Type B pancreatic cell (in vitro differentiated cells): Measurements from ENCODE around the gene SETD1A. TPM values are rescaled to one million over a fixed set of nuclear protein-coding genes. Genes with fewer than 3 reads are reported as not detected.
"Not testable (repeated sequence)": the region's sequence is repeated elsewhere in the genome, so short reads cannot be mapped to it uniquely, and the experiment has no call there.

Experiments used
- DNase-seq: peaks from one replicate; pipeline ENCODE4 v3.0.0; 2021; ENCODE audit warnings: mixed read lengths; ENCODE audit not compliant: unreplicated experiment; ENCODE audit errors: extremely low spot score
- H3K27ac Mint-ChIP-seq: 2 replicates; pipeline ENCODE4 v1.8.0; 2021; ENCODE audit warnings: mild to moderate bottlenecking, mixed read lengths
- H3K27me3 Mint-ChIP-seq: 2 replicates; pipeline ENCODE4 v1.8.0; 2021; ENCODE audit warnings: mixed read lengths
- H3K36me3 Mint-ChIP-seq: 2 replicates; pipeline ENCODE4 v1.8.0; 2021; ENCODE audit warnings: mixed read lengths
- H3K4me1 Mint-ChIP-seq: one replicate; pipeline ENCODE4 v1.8.0; 2021; ENCODE audit warnings: mixed read lengths; ENCODE audit not compliant: unreplicated experiment
- H3K4me3 Mint-ChIP-seq: 2 replicates; pipeline ENCODE4 v1.8.0; 2021; ENCODE audit warnings: mild to moderate bottlenecking, mixed read lengths
- H3K9me3 Mint-ChIP-seq: 2 replicates; pipeline ENCODE4 v1.8.0; 2021; ENCODE audit warnings: mixed read lengths
- CTCF ChIP-seq: fragments of 200-600 bp; sonication (generic); conservative IDR thresholded peaks from 2 replicates; pipeline ENCODE4 v1.5.0; 2021; ENCODE audit warnings: antibody characterized with exemption, mild to moderate bottlenecking
- total RNA-seq: library from RNA; stranded (reverse); gene quantifications from 2 replicates; pipeline ENCODE4 v1.2.1, GENCODE V29; 2021; ENCODE audit warnings: low replicate concordance

Gene SETD1A
- total RNA-seq, 1 donor from 2014 or later, result 25.0 TPM

GRCh38 chr16:31009894-31010584 lies 52.5 kb downstream of the SETD1A start:
- no peak overlapping the region for H3K27ac Mint-ChIP-seq
- H3K4me1 Mint-ChIP-seq, result peaks cover 5% of the 10 kb centered on the region
- no peak for DNase-seq
- no peak for TF ChIP-seq CTCF
- H3K36me3 Mint-ChIP-seq, result no peaks in the 10 kb centered on the region
- no peaks in the 10 kb centered on the region for H3K9me3 Mint-ChIP-seq
- H3K4me3 Mint-ChIP-seq, result peak overlapping the region; percentile 76
- H3K27me3 Mint-ChIP-seq, result peaks cover 61% of the 10 kb centered on the region

GRCh38 chr16:31010585-31011325 lies 53.2 kb downstream of the SETD1A start, which contains the start of gene STX1B:
TSS of gene STX1B (minus strand) at chr16:31010638. CDS start at chr16:31010396, 242 bp downstream.
- TF ChIP-seq CTCF, result no peak
- Mint-ChIP-seq H3K27me3 (peaks cover 65% of the 10 kb centered on the region), H3K27ac (no peak within 1 kb of the TSS), H3K4me1 (peaks cover 5% of the 10 kb centered on the region), H3K4me3 (peak within 1 kb of the TSS; percentile 79), H3K36me3 (no peaks in the 10 kb centered on the region), H3K9me3 (no peaks in the 10 kb centered on the region)
- DNase-seq, result no peak

GRCh38 chr16:31011815-31012214 lies 54.3 kb downstream of the SETD1A start:
- H3K36me3 Mint-ChIP-seq, H3K9me3 Mint-ChIP-seq, H3K27ac Mint-ChIP-seq, H3K4me1 Mint-ChIP-seq, DNase-seq: not testable (repeated sequence)
- H3K27me3 Mint-ChIP-seq, result peaks cover 59% of the 10 kb centered on the region
- H3K4me3 Mint-ChIP-seq, result peak overlapping the region; percentile 79

- H3K4me3 Mint-ChIP-seq, H3K27ac Mint-ChIP-seq: not testable (repeated sequence)
- peaks cover 55% of the 10 kb centered on the region for H3K27me3 Mint-ChIP-seq
Measured at GRCh38 chr16:31013292-31013691, 55.7 kb downstream of the SETD1A start.

GRCh38 chr16:31016018-31016417 lies 58.5 kb downstream of the SETD1A start:
- Mint-ChIP-seq H3K36me3 (no peaks in the 10 kb centered on the region), H3K27me3 (peaks cover 40% of the 10 kb centered on the region), H3K9me3 (no peaks in the 10 kb centered on the region), H3K27ac (no peak overlapping the region), H3K4me1 (no peaks in the 10 kb centered on the region), H3K4me3 (no peak overlapping the region)
- no peak for DNase-seq
- TF ChIP-seq CTCF, result no peak

More at GRCh38 chr16:31013292-31013691, 55.7 kb downstream of the SETD1A start:
- H3K36me3 Mint-ChIP-seq, DNase-seq, H3K4me1 Mint-ChIP-seq, H3K9me3 Mint-ChIP-seq: not testable (repeated sequence)

- not testable (repeated sequence) for H3K9me3 Mint-ChIP-seq, H3K36me3 Mint-ChIP-seq, DNase-seq, H3K27ac Mint-ChIP-seq, H3K4me1 Mint-ChIP-seq, H3K4me3 Mint-ChIP-seq
- H3K27me3 Mint-ChIP-seq, result peaks cover 22% of the 10 kb centered on the region
Measured at GRCh38 chr16:31017756-31018155, 60.2 kb downstream of the SETD1A start.

GRCh38 chr16:31020536-31020935 lies 63.0 kb downstream of the SETD1A start:
- TF ChIP-seq CTCF, result no peak
- Mint-ChIP-seq H3K4me3 (no peak overlapping the region), H3K27me3 (no peaks in the 10 kb centered on the region), H3K27ac (no peak overlapping the region), H3K9me3 (no peaks in the 10 kb centered on the region), H3K4me1 (no peaks in the 10 kb centered on the region), H3K36me3 (no peaks in the 10 kb centered on the region)
- no peak for DNase-seq
